ENCODE data around the gene CD164L2. TPM values are rescaled to one million over a fixed set of nuclear protein-coding genes. Genes with fewer than 3 reads are reported as not detected.
A peak's percentile ranks its signal among the peaks of the same experiment; 100 is the strongest.

Gene CD164L2
- total and polyA plus RNA-seq, 2 donors from 2014 or later, result 0.63 to 1.1 TPM

DNA sequence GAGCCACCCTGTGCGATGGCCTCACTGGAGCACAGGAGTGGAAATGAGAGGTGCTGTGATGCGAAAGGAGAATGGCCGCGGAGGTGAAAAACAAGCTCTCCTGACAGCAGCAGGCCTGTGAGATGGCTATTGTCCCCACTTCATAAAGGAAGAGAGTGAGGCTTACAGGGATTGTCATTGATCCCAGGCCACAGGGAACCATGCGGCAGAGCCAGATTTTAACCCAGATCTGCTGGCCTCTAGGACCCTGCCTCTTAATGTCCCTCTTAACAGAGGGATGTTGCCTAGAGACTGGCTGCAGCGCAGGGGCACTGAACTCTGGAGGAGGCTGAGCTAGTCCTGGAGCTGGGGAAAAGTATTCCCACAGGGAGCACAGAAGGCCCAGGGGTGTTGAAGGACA, 44.4 kb downstream of the CD164L2 start:
- no peak for FAIRE-seq
- Histone ChIP-seq H3K27ac (ENCODE audit: low read depth in 2 of 2, low read length in 2 of 2) (no peak overlapping the region), H3K4me1 (ENCODE audit: control insufficient read depth in 2 of 3, insufficient read depth in 2 of 3, low read depth in 1 of 3, low read length in 3 of 3) (peaks cover 0 to 2% (median 0%) of the 10 kb centered on the region in 3 donors), H3K9ac (ENCODE audit: low read length in 3 of 3) (no peak overlapping the region), H3K27me3 (ENCODE audit: control insufficient read depth, insufficient read depth, low read length) (no peaks in the 10 kb centered on the region), H3K4me3 (ENCODE audit: low read length in 3 of 3) (no peak overlapping the region), H3K9me3 (ENCODE audit: control insufficient read depth in 2 of 3, insufficient read depth in 1 of 3, low read length in 3 of 3) (no peaks in the 10 kb centered on the region), H3K36me3 (ENCODE audit: control insufficient read depth in 2 of 3, insufficient read depth in 3 of 3, low read length in 3 of 3) (peaks cover 2 to 17% (median 15%) of the 10 kb centered on the region in 3 donors)
- TF ChIP-seq, protein P1, sequence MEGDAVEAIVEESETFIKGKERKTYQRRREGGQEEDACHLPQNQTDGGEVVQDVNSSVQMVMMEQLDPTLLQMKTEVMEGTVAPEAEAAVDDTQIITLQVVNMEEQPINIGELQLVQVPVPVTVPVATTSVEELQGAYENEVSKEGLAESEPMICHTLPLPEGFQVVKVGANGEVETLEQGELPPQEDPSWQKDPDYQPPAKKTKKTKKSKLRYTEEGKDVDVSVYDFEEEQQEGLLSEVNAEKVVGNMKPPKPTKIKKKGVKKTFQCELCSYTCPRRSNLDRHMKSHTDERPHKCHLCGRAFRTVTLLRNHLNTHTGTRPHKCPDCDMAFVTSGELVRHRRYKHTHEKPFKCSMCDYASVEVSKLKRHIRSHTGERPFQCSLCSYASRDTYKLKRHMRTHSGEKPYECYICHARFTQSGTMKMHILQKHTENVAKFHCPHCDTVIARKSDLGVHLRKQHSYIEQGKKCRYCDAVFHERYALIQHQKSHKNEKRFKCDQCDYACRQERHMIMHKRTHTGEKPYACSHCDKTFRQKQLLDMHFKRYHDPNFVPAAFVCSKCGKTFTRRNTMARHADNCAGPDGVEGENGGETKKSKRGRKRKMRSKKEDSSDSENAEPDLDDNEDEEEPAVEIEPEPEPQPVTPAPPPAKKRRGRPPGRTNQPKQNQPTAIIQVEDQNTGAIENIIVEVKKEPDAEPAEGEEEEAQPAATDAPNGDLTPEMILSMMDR (IDR thresholded peaks at IDR 0.05; ENCODE audit: borderline replicate concordance, extremely low read depth, insufficient read depth), result no peak
- no peak for DNase-seq
- intact Hi-C loops (cut with DNase I), result no loop called here

DNA sequence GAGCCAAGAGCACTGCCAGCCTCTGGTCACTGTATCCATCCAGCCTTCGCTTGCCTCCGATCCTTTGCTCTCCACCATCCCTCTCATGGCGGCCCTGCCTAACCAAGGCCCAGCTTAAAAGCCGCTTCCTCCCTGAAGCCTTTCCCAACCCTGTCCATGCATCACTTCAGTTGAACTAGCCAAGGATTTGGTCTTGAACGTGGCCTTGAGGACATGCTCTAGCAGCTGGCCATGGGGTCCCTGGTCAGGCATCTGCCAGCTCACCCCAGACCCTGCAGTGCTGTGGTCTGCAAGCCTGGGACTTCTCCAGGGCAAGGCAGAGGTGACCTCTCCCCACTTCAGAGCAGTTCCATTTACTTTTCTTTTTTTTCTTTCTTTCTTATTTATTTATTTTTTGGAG, 46.4 kb downstream of the CD164L2 start:
- no peaks in the 10 kb centered on the region for H3K4me1 ChIP-seq (ENCODE audit: control insufficient read depth in 2 of 3, insufficient read depth in 2 of 3, low read depth in 1 of 3, low read length in 3 of 3)
- FAIRE-seq, result no peak
- no peak overlapping the region for H3K9ac ChIP-seq (ENCODE audit: low read length in 3 of 3)
- intact Hi-C loops (cut with DNase I), result no loop called here
- H3K27ac ChIP-seq (ENCODE audit: low read depth in 2 of 2, low read length in 2 of 2), result no peak overlapping the region
- TF ChIP-seq, protein P1 (IDR thresholded peaks at IDR 0.05; ENCODE audit: borderline replicate concordance, extremely low read depth, insufficient read depth), result no peak
- H3K36me3 ChIP-seq (ENCODE audit: control insufficient read depth in 2 of 3, insufficient read depth in 3 of 3, low read length in 3 of 3), result peaks cover 5 to 36% (median 20%) of the 10 kb centered on the region in 3 donors
- H3K9me3 ChIP-seq (ENCODE audit: control insufficient read depth in 2 of 3, insufficient read depth in 1 of 3, low read length in 3 of 3), result no peaks in the 10 kb centered on the region
- no peak overlapping the region for H3K4me3 ChIP-seq (ENCODE audit: low read length in 3 of 3)
- no peaks in the 10 kb centered on the region for H3K27me3 ChIP-seq (ENCODE audit: control insufficient read depth, insufficient read depth, low read length)
- peak in 1 of 5 donors; percentile 32 for DNase-seq

DNA sequence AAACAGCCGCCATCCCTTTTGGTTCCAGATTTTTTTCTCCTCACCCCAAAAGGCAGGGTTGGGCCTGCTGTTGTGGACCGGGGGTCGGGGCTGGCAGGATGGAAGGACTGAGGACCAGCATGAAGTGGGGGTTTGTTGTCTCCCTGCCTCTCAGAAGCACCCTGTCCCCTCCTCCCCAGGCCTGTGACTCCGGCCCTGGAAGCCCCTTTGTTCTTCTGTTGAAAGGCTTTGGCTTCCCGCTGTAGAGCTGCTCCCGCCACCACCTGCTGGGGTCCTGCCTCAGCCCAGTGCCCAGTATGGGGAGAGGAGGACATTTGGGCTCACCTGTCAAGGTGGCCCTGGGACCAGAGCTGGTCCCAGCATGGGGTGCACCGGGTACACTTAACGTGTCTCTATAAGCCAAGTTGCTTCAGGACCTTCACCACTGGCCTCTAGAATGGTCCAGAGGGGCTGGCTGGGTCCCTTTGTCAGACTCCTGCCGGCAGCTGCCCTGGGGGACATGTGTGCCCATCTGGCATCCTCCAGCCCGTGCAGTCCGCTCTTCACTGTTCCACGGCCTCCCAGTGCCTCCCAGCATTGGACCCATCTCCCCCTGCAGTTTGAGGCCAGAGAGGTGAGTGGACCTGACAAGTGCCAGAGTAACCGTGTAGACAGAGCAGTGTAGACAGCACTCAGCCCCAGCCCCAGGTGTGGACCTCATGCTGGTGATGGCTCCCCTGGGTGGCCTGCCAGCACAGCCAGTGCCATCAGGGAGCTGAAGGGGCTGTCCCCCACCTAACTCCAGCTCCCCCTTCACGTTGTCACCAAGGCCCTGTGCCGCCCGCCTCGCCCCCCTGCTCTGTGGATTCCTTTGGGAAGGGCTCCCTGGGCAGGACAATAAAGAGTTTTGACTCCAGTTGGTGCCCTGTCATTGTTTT, 47.4 kb downstream of the CD164L2 start:
- peaks cover 5 to 45% (median 20%) of the 10 kb centered on the region in 3 donors for H3K36me3 ChIP-seq (ENCODE audit: control insufficient read depth in 2 of 3, insufficient read depth in 3 of 3, low read length in 3 of 3)
- H3K4me1 ChIP-seq (ENCODE audit: control insufficient read depth in 2 of 3, insufficient read depth in 2 of 3, low read depth in 1 of 3, low read length in 3 of 3), result no peaks in the 10 kb centered on the region
- DNase-seq (no peak), FAIRE-seq (no peak)
- H3K27me3 ChIP-seq (ENCODE audit: control insufficient read depth, insufficient read depth, low read length), result no peaks in the 10 kb centered on the region
- H3K27ac ChIP-seq (ENCODE audit: low read depth in 2 of 2, low read length in 2 of 2), result no peak overlapping the region
- intact Hi-C loops (cut with DNase I), result no loop called here
- H3K9ac ChIP-seq (ENCODE audit: low read length in 3 of 3), result no peak overlapping the region
- no peak overlapping the region for H3K4me3 ChIP-seq (ENCODE audit: low read length in 3 of 3)
- no peaks in the 10 kb centered on the region for H3K9me3 ChIP-seq (ENCODE audit: control insufficient read depth in 2 of 3, insufficient read depth in 1 of 3, low read length in 3 of 3)
- TF ChIP-seq, protein P1 (IDR thresholded peaks at IDR 0.05; ENCODE audit: borderline replicate concordance, extremely low read depth, insufficient read depth), result no peak
